ENCODE measurements around the gene NKTR.
A peak's percentile ranks its signal among the peaks of the same experiment; 100 is the strongest.

- TF ChIP-seq CTCF (IDR thresholded peaks at IDR 0.05) (no peak), EP300 (IDR thresholded peaks at IDR 0.05; ENCODE audit: borderline replicate concordance in 1 of 2, low read depth in 1 of 2, low read length in 1 of 2) (no peak), TAF1 (IDR thresholded peaks at IDR 0.05; ENCODE audit: borderline replicate concordance, low read depth, low read length) (no peak), YY1 (IDR thresholded peaks at IDR 0.05; ENCODE audit: low read depth) (no peak), MXI1 (IDR thresholded peaks at IDR 0.05; ENCODE audit: low read depth, low read length) (no peak), GABPA (IDR thresholded peaks at IDR 0.05; ENCODE audit: low read depth) (no peak), GATA2 (CRISPR knock-in tag; IDR thresholded peaks at IDR 0.05) (no peak), PBX3 (IDR thresholded peaks at IDR 0.05) (peak; percentile 74)
These were observed 51.0 kb downstream of the NKTR start for GRCh38 chr3:42651248-42652091.
